MV-4-11 (cell line): ENCODE data around the gene ALKBH4.
"Not testable (repeated sequence)": the region's sequence is repeated elsewhere in the genome, so short reads cannot be mapped to it uniquely, and the experiment has no call there.

ENCODE experiments used
- DNase-seq: peaks from one replicate; lab custom pipeline; 2025; lab: John Stamatoyannopoulos, UW

The ALKBH4 gene

GRCh38 chr7:102464577-102465280 is at the start of gene ALKBH4, which contains the start of gene LRWD1:
Gene ALKBH4 (minus strand): TSS chr7:102464863. CDS start chr7:102464836, 27 bp downstream.
Gene LRWD1 (plus strand): TSS chr7:102464984. CDS start chr7:102465081, 97 bp downstream.
- DNase-seq = peak; percentile 89

- not testable (repeated sequence) for DNase-seq
These were observed 48.1 kb upstream of the ALKBH4 start for GRCh38 chr7:102512642-102513221.

- DNase-seq = not testable (repeated sequence)
These were observed 47.3 kb upstream of the ALKBH4 start for GRCh38 chr7:102511860-102512522.

GRCh38 chr7:102510575-102510974 is 45.9 kb upstream of the ALKBH4 start:
- DNase-seq = not testable (repeated sequence)

- DNase-seq = not testable (repeated sequence)
These were observed 42.9 kb upstream of the ALKBH4 start for GRCh38 chr7:102507410-102508088.

- not testable (repeated sequence) for DNase-seq
These were observed 40.9 kb upstream of the ALKBH4 start for GRCh38 chr7:102505298-102506185.

- not testable (repeated sequence) for DNase-seq
These were observed 38.5 kb upstream of the ALKBH4 start for GRCh38 chr7:102503141-102503540.

GRCh38 chr7:102498321-102498720 is 33.7 kb upstream of the ALKBH4 start:
- DNase-seq = not testable (repeated sequence)

- DNase-seq = not testable (repeated sequence)
These were observed 32.6 kb upstream of the ALKBH4 start for GRCh38 chr7:102497308-102497707.

- DNase-seq = not testable (repeated sequence)
These were observed 32.2 kb upstream of the ALKBH4 start for GRCh38 chr7:102496861-102497260.

GRCh38 chr7:102494473-102495149 is 29.9 kb upstream of the ALKBH4 start:
- not testable (repeated sequence) for DNase-seq

- not testable (repeated sequence) for DNase-seq
These were observed 29.4 kb upstream of the ALKBH4 start for GRCh38 chr7:102494026-102494425.

- not testable (repeated sequence) for DNase-seq
These were observed 28.7 kb upstream of the ALKBH4 start for GRCh38 chr7:102493220-102493935.

GRCh38 chr7:102490529-102491075 is 25.9 kb upstream of the ALKBH4 start:
- not testable (repeated sequence) for DNase-seq

- DNase-seq = not testable (repeated sequence)
These were observed 19.7 kb upstream of the ALKBH4 start for GRCh38 chr7:102484317-102484716.

GRCh38 chr7:102481962-102482361 is 17.3 kb upstream of the ALKBH4 start:
- DNase-seq = not testable (repeated sequence)

GRCh38 chr7:102479982-102480637 is 15.4 kb upstream of the ALKBH4 start:
- DNase-seq = not testable (repeated sequence)

- not testable (repeated sequence) for DNase-seq
These were observed 14.5 kb upstream of the ALKBH4 start for GRCh38 chr7:102479209-102479584.
